ENCODE measurements around the gene UQCRQ.

GRCh38 chr5:132907161-132907560 is 40.7 kb downstream of the UQCRQ start:
- TF ChIP-seq EZH2 (IDR thresholded peaks at IDR 0.05; ENCODE audit: borderline replicate concordance, low read depth, low read length, severe bottlenecking) (no peak), POLR2A (IDR thresholded peaks at IDR 0.05; ENCODE audit: low read depth, low read length) (no peak)
- TF ChIP-seq, protein P1, sequence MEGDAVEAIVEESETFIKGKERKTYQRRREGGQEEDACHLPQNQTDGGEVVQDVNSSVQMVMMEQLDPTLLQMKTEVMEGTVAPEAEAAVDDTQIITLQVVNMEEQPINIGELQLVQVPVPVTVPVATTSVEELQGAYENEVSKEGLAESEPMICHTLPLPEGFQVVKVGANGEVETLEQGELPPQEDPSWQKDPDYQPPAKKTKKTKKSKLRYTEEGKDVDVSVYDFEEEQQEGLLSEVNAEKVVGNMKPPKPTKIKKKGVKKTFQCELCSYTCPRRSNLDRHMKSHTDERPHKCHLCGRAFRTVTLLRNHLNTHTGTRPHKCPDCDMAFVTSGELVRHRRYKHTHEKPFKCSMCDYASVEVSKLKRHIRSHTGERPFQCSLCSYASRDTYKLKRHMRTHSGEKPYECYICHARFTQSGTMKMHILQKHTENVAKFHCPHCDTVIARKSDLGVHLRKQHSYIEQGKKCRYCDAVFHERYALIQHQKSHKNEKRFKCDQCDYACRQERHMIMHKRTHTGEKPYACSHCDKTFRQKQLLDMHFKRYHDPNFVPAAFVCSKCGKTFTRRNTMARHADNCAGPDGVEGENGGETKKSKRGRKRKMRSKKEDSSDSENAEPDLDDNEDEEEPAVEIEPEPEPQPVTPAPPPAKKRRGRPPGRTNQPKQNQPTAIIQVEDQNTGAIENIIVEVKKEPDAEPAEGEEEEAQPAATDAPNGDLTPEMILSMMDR (IDR thresholded peaks at IDR 0.05; ENCODE audit: extremely low read depth in 1 of 2, insufficient read depth in 1 of 2, low read depth in 1 of 2, low read length in 2 of 2), result no peak
